Breast epithelium (tissue), 4 donors: ENCODE results near the gene HIP1R. TPM values are rescaled to one million over a fixed set of nuclear protein-coding genes. Genes with fewer than 3 reads are reported as not detected.
"Not testable (repeated sequence)": the region's sequence is repeated elsewhere in the genome, so short reads cannot be mapped to it uniquely, and the experiment has no call there.

ENCODE experiments used
- DNase-seq, 2 donors: peaks; one replicate each; pipeline ENCODE4 v3.0.0-alpha.2; 2019; ENCODE audit warnings: low spot score in 2 of 2
- H3K27ac ChIP-seq, 2 donors: fragments of 200-600 bp; sonication (generic) in 1 of 2; one replicate each; pipeline ENCODE4 v1.5.1; 2016 to 2019; ENCODE audit warnings: mild to moderate bottlenecking in 1 of 2
- H3K27me3 ChIP-seq, 2 donors: fragments of 200-600 bp; sonication (generic) in 1 of 2; one replicate each; pipeline versions ENCODE4 v1.5.1 to v1.6.0; 2017 to 2019; ENCODE audit warnings: control low read depth in 1 of 2, mild to moderate bottlenecking in 1 of 2
- H3K36me3 ChIP-seq: fragments of 200-600 bp; one replicate; pipeline ENCODE4 v1.5.1; 2019
- H3K4me1 ChIP-seq, 2 donors: fragments of 200-600 bp; sonication (generic); one replicate each; pipeline ENCODE4 v1.5.1; 2016 to 2019; ENCODE audit warnings: control low read depth in 1 of 2
- H3K4me3 ChIP-seq, 3 donors: fragments of 200-600 bp; sonication (generic); 1 replicate in 2 of 3; 2 replicates in 1 of 3; pipeline ENCODE4 v1.5.1; 2016 to 2019; ENCODE audit warnings: mild to moderate bottlenecking in 3 of 3, moderate library complexity in 2 of 3
- H3K9me3 ChIP-seq, 2 donors: fragments of 200-600 bp; sonication (generic) in 1 of 2; one replicate each; pipeline ENCODE4 v1.5.1; 2016 to 2019; ENCODE audit warnings: control low read depth in 1 of 2
- CTCF ChIP-seq, 3 donors: fragments of 450-650 bp; IDR thresholded peaks; one replicate each; pipeline ENCODE4 v1.5.1; 2016 to 2017; ENCODE audit warnings: antibody characterized with exemption in 3 of 3, mild to moderate bottlenecking in 3 of 3, moderate library complexity in 3 of 3
- POLR2A ChIP-seq: fragments of 450-650 bp; IDR thresholded peaks from one replicate; pipeline ENCODE4 v1.6.1; 2016; ENCODE audit warnings: antibody characterized with exemption, mild to moderate bottlenecking, moderate library complexity
- POLR2AphosphoS5 ChIP-seq, 3 donors: sonication (generic); formaldehyde crosslinking; IDR thresholded peaks; one replicate each; pipeline ENCODE4 v1.6.1; 2017; ENCODE audit warnings: antibody characterized with exemption in 3 of 3
- intact Hi-C: fragments of 100-400 bp; cut with DNase I; formaldehyde crosslinking; loops from one replicate; pipeline ENCODE4 v1.15.1; 2023; ENCODE audit warnings: low total_unique reads
- total RNA-seq, 3 donors: library from RNA; depleted of rRNA; stranded (reverse); fragments of >200 nt; gene quantifications; one replicate each; pipeline ENCODE4 v1.1.0, GENCODE V29; 2016

The HIP1R gene
- total RNA-seq, 3 donors from 2014 or later: 17.8 to 83.3 (median 49.5) TPM

- H3K27ac ChIP-seq: peak overlapping the region; percentile 71 to 98
- peak overlapping the region in 2 of 3 donors; percentile 0 to 32 for H3K4me3 ChIP-seq
- H3K4me1 ChIP-seq: peaks cover 6 to 54% of the 10 kb centered on the region in 2 donors
- no peak for DNase-seq
- intact Hi-C loops: no loop called here
- TF ChIP-seq CTCF (IDR thresholded peaks at IDR 0.05): no peak
- peak in 1 of 3 donors; percentile 25 for TF ChIP-seq POLR2AphosphoS5 (IDR thresholded peaks at IDR 0.05)
- TF ChIP-seq POLR2A: no peak
- H3K9me3 ChIP-seq: no peaks in the 10 kb centered on the region
- no peaks in the 10 kb centered on the region for H3K36me3 ChIP-seq
- no peaks in the 10 kb centered on the region for H3K27me3 ChIP-seq
Measured at GRCh38 chr12:122891661-122892525, 56.6 kb downstream of the HIP1R start.

GRCh38 chr12:122892724-122893123, 57.5 kb downstream of the HIP1R start:
- H3K4me3 ChIP-seq, DNase-seq, H3K27me3 ChIP-seq, intact Hi-C loops, H3K36me3 ChIP-seq, H3K9me3 ChIP-seq: not testable (repeated sequence)
- H3K27ac ChIP-seq: peak overlapping the region; percentile 71 to 98
- peaks cover 0 to 45% of the 10 kb centered on the region in 2 donors for H3K4me1 ChIP-seq

- intact Hi-C loops: no loop called here
- H3K27ac ChIP-seq: peak overlapping the region; percentile 92 to 98
- TF ChIP-seq POLR2A (no peak), POLR2AphosphoS5 (IDR thresholded peaks at IDR 0.05) (peak in 1 of 3 donors; percentile 33)
- no peaks in the 10 kb centered on the region for H3K9me3 ChIP-seq
- H3K4me3 ChIP-seq: peak overlapping the region in 2 of 3 donors; percentile 92 to 93
- DNase-seq: no peak
- H3K27me3 ChIP-seq: no peaks in the 10 kb centered on the region
- peaks cover 0 to 42% of the 10 kb centered on the region in 2 donors for H3K4me1 ChIP-seq
- H3K36me3 ChIP-seq: no peaks in the 10 kb centered on the region
Measured at GRCh38 chr12:122893208-122894153, 58.2 kb downstream of the HIP1R start.

GRCh38 chr12:122894193-122895121, 59.2 kb downstream of the HIP1R start:
- DNase-seq: no peak
- Histone ChIP-seq H3K27me3 (no peaks in the 10 kb centered on the region), H3K9me3 (no peaks in the 10 kb centered on the region), H3K27ac (peak overlapping the region; percentile 92 to 98), H3K36me3 (no peaks in the 10 kb centered on the region), H3K4me1 (peaks cover 0 to 41% of the 10 kb centered on the region in 2 donors), H3K4me3 (peak overlapping the region; percentile 92 to 98 (median 93))
- TF ChIP-seq POLR2AphosphoS5 (IDR thresholded peaks at IDR 0.05) (peak in 2 of 3 donors; percentile 36 to 52), POLR2A (no peak), CTCF (IDR thresholded peaks at IDR 0.05) (no peak)
- intact Hi-C loops: no loop called here

- H3K4me3 ChIP-seq: peak overlapping the region; percentile 92 to 98 (median 93)
- H3K36me3 ChIP-seq: no peaks in the 10 kb centered on the region
- peak overlapping the region; percentile 92 to 98 for H3K27ac ChIP-seq
- no peak for TF ChIP-seq POLR2AphosphoS5 (IDR thresholded peaks at IDR 0.05)
- no peak for TF ChIP-seq CTCF (IDR thresholded peaks at IDR 0.05)
- no peak for TF ChIP-seq POLR2A
- no peaks in the 10 kb centered on the region for H3K9me3 ChIP-seq
- peaks cover 0 to 36% of the 10 kb centered on the region in 2 donors for H3K4me1 ChIP-seq
- intact Hi-C loops: no loop called here
- no peaks in the 10 kb centered on the region for H3K27me3 ChIP-seq
- no peak for DNase-seq
Measured at GRCh38 chr12:122895320-122895703, 60.1 kb downstream of the HIP1R start.
